Muscle of leg (tissue), 11 donors: ENCODE measurements around the gene FOXP4. TPM values are rescaled to one million over a fixed set of nuclear protein-coding genes. Genes with fewer than 3 reads are reported as not detected.

Experiments
- DNase-seq: peaks from one replicate; pipeline ENCODE4 v3.0.0; 2013
- H3K27ac ChIP-seq: one replicate; pipeline ENCODE4 v1.5.1; 2013; ENCODE audit warnings: mild to moderate bottlenecking, low read length, control low read depth
- H3K27me3 ChIP-seq: one replicate; pipeline ENCODE4 v1.6.1; 2013; ENCODE audit warnings: low read length; ENCODE audit not compliant: control insufficient read depth, insufficient read depth
- H3K36me3 ChIP-seq: one replicate; pipeline ENCODE4 v1.6.1; 2013; ENCODE audit warnings: low read length; ENCODE audit not compliant: control insufficient read depth, insufficient read depth
- H3K4me1 ChIP-seq: one replicate; pipeline ENCODE4 v1.6.1; 2013; ENCODE audit warnings: low read length; ENCODE audit not compliant: control insufficient read depth, insufficient read depth
- H3K4me3 ChIP-seq: one replicate; pipeline ENCODE4 v1.5.1; 2013; ENCODE audit warnings: low read length, control low read depth
- H3K9me3 ChIP-seq: replicated peaks from 2 replicates; pipeline ENCODE4 v1.6.1; 2013; ENCODE audit warnings: low read depth, low read length; ENCODE audit not compliant: control insufficient read depth
- WGBS: methylation state at CpG from one replicate; pipeline ENCODE4 v1.1.5; 2013; ENCODE audit warnings: missing lambda C conversion rate; ENCODE audit not compliant: insufficient coverage; 5-methylcytosine and 5-hydroxymethylcytosine counted together
- polyA plus RNA-seq, 8 donors: library from polyadenylated mRNA; unstranded; fragments of 120-200 nt; gene quantifications; one replicate each; pipeline versions ENCODE4 v1.2.1 to v1.2.3, GENCODE V29; 2013; ENCODE audit warnings: inconsistent platforms in 1 of 8, low replicate concordance in 1 of 8; ENCODE audit not compliant: insufficient read length in 8 of 8, insufficient read depth in 1 of 8
- total RNA-seq: library from RNA; stranded (reverse); fragments of 120-200 nt; gene quantifications from one replicate; pipeline ENCODE4 v1.2.4, GENCODE V29; 2013

The FOXP4 gene
- total and polyA plus RNA-seq, 9 donors: 3.0 to 25.7 (median 14.3) TPM

DNA sequence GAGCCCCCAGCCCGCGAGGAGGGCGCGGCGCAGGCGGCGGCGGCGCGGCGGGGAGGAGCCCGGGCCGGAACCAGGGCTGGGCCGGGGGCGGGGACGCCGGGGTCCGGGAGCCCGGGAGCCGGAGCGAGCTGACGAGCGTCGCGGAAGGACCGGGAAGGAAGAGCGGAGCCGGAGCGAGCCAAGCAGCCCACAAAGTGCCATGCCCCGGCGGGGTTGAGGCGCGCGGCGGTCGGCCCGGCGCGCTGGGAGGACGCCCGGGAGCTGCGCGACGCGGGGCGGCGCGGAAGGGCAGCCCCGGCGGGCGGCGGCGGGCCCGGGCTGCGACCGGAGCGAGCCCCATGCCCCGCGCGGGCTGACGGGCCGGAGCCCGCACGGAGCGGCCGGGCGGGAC, 289 bp downstream of the FOXP4 start:
- H3K4me3 ChIP-seq: peak overlapping the region; percentile 62
- H3K4me1 ChIP-seq: peaks cover 35% of the 10 kb centered on the region
- DNase-seq: no peak
- no peaks in the 10 kb centered on the region for H3K9me3 ChIP-seq
- peaks cover 53% of the 10 kb centered on the region for H3K27me3 ChIP-seq
- H3K27ac ChIP-seq: no peak overlapping the region
- WGBS: under 1% methylated on average over 67 of the region's 67 CpGs
- no peaks in the 10 kb centered on the region for H3K36me3 ChIP-seq

GRCh38 chr6:41546866-41547798, 951 bp downstream of the FOXP4 start:
- H3K27me3 ChIP-seq: peaks cover 53% of the 10 kb centered on the region
- peaks cover 39% of the 10 kb centered on the region for H3K4me1 ChIP-seq
- peak; percentile 61 for DNase-seq
- under 1% methylated on average over 63 of the region's 82 CpGs for WGBS
- no peaks in the 10 kb centered on the region for H3K36me3 ChIP-seq
- H3K9me3 ChIP-seq: no peaks in the 10 kb centered on the region
- H3K4me3 ChIP-seq: peak overlapping the region; percentile 62
- peak overlapping the region; percentile 47 for H3K27ac ChIP-seq

GRCh38 chr6:41547799-41548097, 1.6 kb downstream of the FOXP4 start:
- Histone ChIP-seq H3K4me3 (peak overlapping the region; percentile 62), H3K27me3 (peaks cover 53% of the 10 kb centered on the region), H3K9me3 (no peaks in the 10 kb centered on the region), H3K4me1 (peaks cover 39% of the 10 kb centered on the region), H3K27ac (no peak overlapping the region), H3K36me3 (peaks cover 2% of the 10 kb centered on the region)
- WGBS: 6% methylated on average over 14 of the region's 21 CpGs
- DNase-seq: no peak

DNA sequence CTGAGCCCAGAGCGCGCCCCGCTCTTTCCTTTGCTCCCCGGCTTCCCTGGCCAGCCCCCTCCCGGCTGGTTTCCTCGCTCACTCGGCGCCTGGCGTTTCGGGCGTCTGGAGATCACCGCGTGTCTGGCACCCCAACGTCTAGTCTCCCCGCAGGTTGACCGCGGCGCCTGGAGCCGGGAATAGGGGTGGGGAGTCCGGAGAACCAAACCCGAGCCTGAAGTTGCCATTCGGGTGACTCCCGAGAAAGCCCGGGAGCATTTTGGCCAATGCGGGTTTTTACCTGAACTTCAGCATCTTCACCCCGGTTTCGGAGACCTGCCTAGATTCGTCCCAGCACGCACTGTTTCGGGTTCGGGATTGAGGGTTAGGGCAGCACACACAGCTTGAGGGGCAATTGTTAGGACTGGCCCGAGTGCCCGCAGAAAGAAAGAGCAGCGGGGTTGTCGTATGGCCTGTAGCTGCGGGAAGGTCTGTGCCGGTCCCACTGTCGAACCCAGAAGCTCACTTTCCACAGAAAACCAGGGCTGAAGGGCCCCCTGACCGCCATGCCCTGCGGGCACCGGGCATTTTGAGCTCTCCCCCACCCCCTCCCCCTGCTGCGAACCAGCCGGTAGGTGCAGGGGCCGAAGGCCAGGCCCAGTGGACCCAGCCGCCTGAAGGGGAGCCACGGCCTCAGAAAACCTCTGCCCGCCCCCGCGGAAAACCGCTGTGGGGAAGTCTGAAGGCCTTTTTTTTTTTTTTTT, 2.1 kb downstream of the FOXP4 start:
- H3K4me1 ChIP-seq: peaks cover 39% of the 10 kb centered on the region
- 32% methylated on average over 31 of the region's 50 CpGs for whole genome bisulfite sequencing
- H3K27ac ChIP-seq: no peak overlapping the region
- no peak for DNase-seq
- H3K4me3 ChIP-seq: peak overlapping the region; percentile 62
- peaks cover 54% of the 10 kb centered on the region for H3K27me3 ChIP-seq
- H3K9me3 ChIP-seq: no peaks in the 10 kb centered on the region
- peaks cover 2% of the 10 kb centered on the region for H3K36me3 ChIP-seq

DNA sequence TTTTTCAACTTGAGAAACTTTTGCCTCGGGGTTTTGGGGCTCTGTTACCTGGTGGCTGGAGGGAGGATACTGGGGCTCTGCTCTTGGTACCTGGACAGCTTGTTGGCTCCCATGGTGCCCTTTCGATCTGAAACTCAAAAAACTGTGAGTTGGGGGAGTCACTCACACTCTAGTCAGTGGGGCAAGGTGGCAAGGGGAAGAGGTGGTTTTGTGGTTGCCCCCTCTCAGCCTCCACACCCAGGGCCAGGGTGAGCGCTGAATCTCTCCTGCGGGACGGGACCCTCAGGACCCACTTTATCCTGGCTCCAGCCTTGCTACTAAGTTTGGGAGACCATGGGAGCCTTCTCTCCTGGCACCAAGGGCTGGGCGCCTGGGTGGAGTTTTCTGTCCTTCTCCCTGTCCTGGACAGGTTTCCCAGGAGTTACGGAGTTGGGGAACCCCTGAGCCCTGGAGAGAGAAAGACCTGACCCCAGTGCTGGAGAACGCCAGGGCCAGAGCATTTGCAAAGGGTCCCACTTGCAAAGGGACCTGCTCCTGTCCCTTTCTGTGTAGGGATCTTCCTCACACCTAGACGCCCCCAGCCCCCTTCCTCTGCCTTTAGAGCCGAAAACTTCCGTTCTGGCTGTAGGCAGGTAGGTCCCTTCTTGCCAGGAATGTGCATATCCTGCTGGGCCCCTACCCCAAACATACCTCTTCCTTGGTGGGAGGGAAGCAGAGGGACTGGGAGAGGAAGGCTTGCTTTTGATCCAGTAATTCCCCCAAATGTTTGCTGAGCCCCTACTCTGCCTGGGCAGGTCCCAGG, 2.9 kb downstream of the FOXP4 start:
- no peak overlapping the region for H3K27ac ChIP-seq
- H3K9me3 ChIP-seq: no peaks in the 10 kb centered on the region
- H3K36me3 ChIP-seq: peaks cover 2% of the 10 kb centered on the region
- peaks cover 50% of the 10 kb centered on the region for H3K27me3 ChIP-seq
- peaks cover 39% of the 10 kb centered on the region for H3K4me1 ChIP-seq
- H3K4me3 ChIP-seq: no peak overlapping the region
- DNase-seq: no peak
- 95% methylated on average over 4 of the region's 11 CpGs for whole genome bisulfite sequencing

GRCh38 chr6:41549673-41550072, 3.5 kb downstream of the FOXP4 start:
- Histone ChIP-seq H3K4me3 (no peak overlapping the region), H3K4me1 (peaks cover 39% of the 10 kb centered on the region), H3K9me3 (no peaks in the 10 kb centered on the region), H3K27me3 (peaks cover 45% of the 10 kb centered on the region), H3K36me3 (peaks cover 2% of the 10 kb centered on the region), H3K27ac (no peak overlapping the region)
- WGBS: no CpG with 5 or more reads among the region's 2 CpGs
- DNase-seq: no peak

GRCh38 chr6:41551086-41551700, 5.0 kb downstream of the FOXP4 start:
- 83% methylated on average over 10 of the region's 12 CpGs for WGBS
- no peak overlapping the region for H3K4me3 ChIP-seq
- no peak overlapping the region for H3K27ac ChIP-seq
- H3K27me3 ChIP-seq: peaks cover 31% of the 10 kb centered on the region
- H3K9me3 ChIP-seq: no peaks in the 10 kb centered on the region
- H3K4me1 ChIP-seq: peaks cover 28% of the 10 kb centered on the region
- DNase-seq: no peak
- H3K36me3 ChIP-seq: peaks cover 2% of the 10 kb centered on the region

DNA sequence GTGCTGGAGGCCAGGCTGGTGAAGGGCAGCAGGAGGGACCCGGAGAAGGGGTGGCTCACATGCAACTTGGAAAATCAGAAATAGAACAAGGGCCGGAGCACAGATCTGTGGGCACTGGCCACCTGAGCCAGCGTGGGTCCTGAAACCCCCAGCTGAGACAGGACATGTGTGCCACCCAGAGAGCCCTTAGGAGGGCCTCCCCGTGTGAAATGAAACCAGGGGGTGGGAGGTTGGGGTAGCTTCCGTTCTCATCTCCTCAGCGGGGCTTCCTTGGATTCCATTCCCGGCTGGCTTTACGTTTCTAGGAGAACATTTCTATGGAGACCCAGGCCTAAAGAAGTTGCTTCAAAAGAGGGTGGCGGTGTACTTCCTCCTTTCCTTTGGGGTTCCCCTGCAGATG, 5.7 kb downstream of the FOXP4 start:
- H3K27me3 ChIP-seq: peaks cover 31% of the 10 kb centered on the region
- WGBS: 72% methylated on average over 6 of the region's 9 CpGs
- H3K4me1 ChIP-seq: peaks cover 28% of the 10 kb centered on the region
- H3K9me3 ChIP-seq: no peaks in the 10 kb centered on the region
- no peak for DNase-seq
- H3K4me3 ChIP-seq: no peak overlapping the region
- no peak overlapping the region for H3K27ac ChIP-seq
- peaks cover 2% of the 10 kb centered on the region for H3K36me3 ChIP-seq

GRCh38 chr6:41552723-41553122, 6.5 kb downstream of the FOXP4 start:
- H3K36me3 ChIP-seq: peaks cover 2% of the 10 kb centered on the region
- no peaks in the 10 kb centered on the region for H3K9me3 ChIP-seq
- 60% methylated on average over 6 of the region's 10 CpGs for WGBS
- H3K4me1 ChIP-seq: peaks cover 22% of the 10 kb centered on the region
- H3K27ac ChIP-seq: no peak overlapping the region
- DNase-seq: no peak
- H3K27me3 ChIP-seq: peaks cover 25% of the 10 kb centered on the region
- no peak overlapping the region for H3K4me3 ChIP-seq
